Lower lobe of right lung (tissue), 2 donors: ENCODE data around the gene SLC39A9. TPM values are rescaled to one million over a fixed set of nuclear protein-coding genes. Genes with fewer than 3 reads are reported as not detected.
A peak's percentile ranks its signal among the peaks of the same experiment; 100 is the strongest.

Experiments used
- ATAC-seq, 2 donors: fragments of 200-7000 bp; cut with Tn5 transposase; one replicate each; pipeline ENCODE4 v1.9.1; 2020 to 2022; ENCODE audit warnings: mild to moderate bottlenecking in 2 of 2, moderate library complexity in 2 of 2
- DNase-seq: peaks from one replicate; pipeline ENCODE4 v3.0.0-alpha.2; 2020
- H3K27ac ChIP-seq: fragments of 200-600 bp; one replicate; pipeline ENCODE4 v1.8.0; 2022
- H3K27me3 ChIP-seq: fragments of 200-600 bp; one replicate; pipeline ENCODE4 v1.8.0; 2022; ENCODE audit warnings: low read depth
- H3K36me3 ChIP-seq: fragments of 200-600 bp; one replicate; pipeline ENCODE4 v1.8.0; 2022; ENCODE audit warnings: mild to moderate bottlenecking
- H3K4me1 ChIP-seq: fragments of 200-600 bp; one replicate; pipeline ENCODE4 v1.8.0; 2022
- H3K4me3 ChIP-seq: fragments of 200-600 bp; one replicate; pipeline ENCODE4 v1.8.0; 2022; ENCODE audit warnings: mild to moderate bottlenecking
- H3K9me3 ChIP-seq: fragments of 200-600 bp; one replicate; pipeline ENCODE4 v1.8.0; 2022
- CTCF ChIP-seq: fragments of 200-600 bp; IDR thresholded peaks from one replicate; pipeline ENCODE4 v1.8.0; 2022; ENCODE audit warnings: antibody characterized with exemption, mild to moderate bottlenecking
- intact Hi-C: fragments of 100-400 bp; cut with DNase I; formaldehyde crosslinking; loops from one replicate; pipeline ENCODE4 v1.11.0; 2022
- total RNA-seq: library from RNA; stranded (reverse); fragmentation: NEBNext Ultra II Directional; extraction: Animal tissue kit (Norgen Biotek cat#: 25700); gene quantifications from one replicate; pipeline ENCODE4 v1.2.1, GENCODE V29; 2021
- donor health status: DM: no; HTN: yes; CAD: no; lungs with severe emphysema.

SLC39A9 gene
- total RNA-seq, 1 donor from 2014 or later = 49.6 TPM

- ATAC-seq = no peak
- Histone ChIP-seq H3K9me3 (no peaks in the 10 kb centered on the region), H3K27ac (no peak overlapping the region), H3K4me1 (peaks cover 8% of the 10 kb centered on the region), H3K27me3 (no peaks in the 10 kb centered on the region), H3K36me3 (no peaks in the 10 kb centered on the region), H3K4me3 (no peak overlapping the region)
- intact Hi-C loops = no loop called here
- DNase-seq = no peak
- TF ChIP-seq CTCF = no peak
These were observed 100.9 kb downstream of the SLC39A9 start for GRCh38 chr14:69499436-69499835.

- Histone ChIP-seq H3K27ac (no peak overlapping the region), H3K27me3 (no peaks in the 10 kb centered on the region), H3K4me1 (peaks cover 10% of the 10 kb centered on the region), H3K36me3 (no peaks in the 10 kb centered on the region), H3K9me3 (no peaks in the 10 kb centered on the region), H3K4me3 (no peak overlapping the region)
- no peak for DNase-seq
- ATAC-seq = peak in 1 of 2 donors; percentile 8
- TF ChIP-seq CTCF = no peak
- intact Hi-C loops = no loop called here
These were observed 101.6 kb downstream of the SLC39A9 start for GRCh38 chr14:69500096-69500495.

- ATAC-seq = peak in 1 of 2 donors; percentile 6
- H3K4me1 ChIP-seq = peaks cover 14% of the 10 kb centered on the region
- DNase-seq = no peak
- no peaks in the 10 kb centered on the region for H3K9me3 ChIP-seq
- no peaks in the 10 kb centered on the region for H3K27me3 ChIP-seq
- no peaks in the 10 kb centered on the region for H3K36me3 ChIP-seq
- H3K4me3 ChIP-seq = no peak overlapping the region
- no peak for TF ChIP-seq CTCF
- intact Hi-C loops = no loop called here
- H3K27ac ChIP-seq = no peak overlapping the region
These were observed 102.2 kb downstream of the SLC39A9 start for GRCh38 chr14:69500736-69501135.

GRCh38 chr14:69501423-69501838, 102.9 kb downstream of the SLC39A9 start:
- peaks cover 14% of the 10 kb centered on the region for H3K4me1 ChIP-seq
- DNase-seq = peak; percentile 60
- H3K9me3 ChIP-seq = no peaks in the 10 kb centered on the region
- H3K36me3 ChIP-seq = no peaks in the 10 kb centered on the region
- intact Hi-C loops = no loop called here
- no peak for TF ChIP-seq CTCF
- peak; percentile 29 to 37 for ATAC-seq
- no peak overlapping the region for H3K4me3 ChIP-seq
- H3K27ac ChIP-seq = no peak overlapping the region
- no peaks in the 10 kb centered on the region for H3K27me3 ChIP-seq

- no peak overlapping the region for H3K27ac ChIP-seq
- no peaks in the 10 kb centered on the region for H3K36me3 ChIP-seq
- intact Hi-C loops = no loop called here
- no peak for TF ChIP-seq CTCF
- no peaks in the 10 kb centered on the region for H3K27me3 ChIP-seq
- ATAC-seq = no peak
- H3K4me1 ChIP-seq = peaks cover 14% of the 10 kb centered on the region
- H3K4me3 ChIP-seq = no peak overlapping the region
- DNase-seq = no peak
- no peaks in the 10 kb centered on the region for H3K9me3 ChIP-seq
These were observed 106.3 kb downstream of the SLC39A9 start for GRCh38 chr14:69504775-69505174.
